K562 (cell line): ENCODE measurements around the gene C1QC. TPM values are rescaled to one million over a fixed set of nuclear protein-coding genes. Genes with fewer than 3 reads are reported as not detected.

Source experiments
- ATAC-seq: fragments of 200-7000 bp; cut with Tn5 transposase; 3 replicates; pipeline ENCODE4 v1.9.1; 2020; ENCODE audit warnings: moderate library complexity
- BruUV-seq: library from RNA; stranded (reverse); fragments of 400-500 nt; replicated peaks from 2 replicates; lab custom pipeline; 2021; lab: Mats Ljungman, UMichigan
- CTCF ChIA-PET: fragments of 300-600 bp; formaldehyde crosslinking; extraction: SDS; loops from one replicate; lab custom pipeline; 2021; ENCODE audit warnings: low intra/inter-chr PET ratio; lab: Yijun Ruan, JAX
- POLR2A ChIA-PET: fragments of 300-600, 350-650 bp; sonication (Branson Sonifier 250); formaldehyde crosslinking; extraction: SDS; loops from one replicate; lab custom pipeline; 2021; ENCODE audit warnings: antibody characterized with exemption, inconsistent platforms; lab: Yijun Ruan, JAX
- DNase-seq, 4 experiments: peaks; one replicate each; pipeline versions ENCODE4 v3.0.0 to v3.0.0-alpha.2; 2011 to 2018; ENCODE audit warnings: low spot score in 3 of 4, mixed read lengths in 3 of 4; ENCODE audit errors: extremely low read depth in 1 of 4
- FAIRE-seq: peaks from 2 replicates; lab custom pipeline; 2011; peaks lifted over from hg19 to GRCh38; lab: Jason Lieb, UNC
- H2AFZ ChIP-seq: 2 replicates; pipeline ENCODE4 v1.6.0; 2011; ENCODE audit warnings: low read depth, low read length, control low read depth, inconsistent platforms
- H3K27ac ChIP-seq: fragments of 200-600 bp; 3 replicates; pipeline ENCODE4 v1.8.0; 2011; ENCODE audit warnings: low read depth, mild to moderate bottlenecking, control low read depth, inconsistent platforms, low read length, moderate library complexity, mixed read lengths; ENCODE audit errors: extremely low read depth
- H3K27me3 ChIP-seq, 2 experiments: fragments of 300-600 bp in 1 of 2; 2 replicates in 1 of 2; 3 replicates in 1 of 2; pipeline versions ENCODE4 v1.6.0 to v1.8.0; 2011; ENCODE audit warnings: inconsistent platforms in 2 of 2, low read length in 2 of 2, mild to moderate bottlenecking in 1 of 2, mixed read lengths in 1 of 2, moderate library complexity in 1 of 2; ENCODE audit not compliant: control insufficient read depth in 2 of 2, insufficient read depth in 2 of 2
- H3K36me3 ChIP-seq: fragments of 300-600 bp; 3 replicates; pipeline ENCODE4 v1.8.0; 2011; ENCODE audit warnings: mild to moderate bottlenecking, low read length, inconsistent platforms; ENCODE audit not compliant: control insufficient read depth, insufficient read depth
- H3K4me1 ChIP-seq, 2 experiments: fragments of 200-600 bp in 1 of 2; replicated peaks in 1 of 2; 2 replicates in 1 of 2; 3 replicates in 1 of 2; pipeline versions ENCODE4 v1.5.1 to v1.8.0; 2011; ENCODE audit warnings: inconsistent platforms in 2 of 2, low read length in 2 of 2, mild to moderate bottlenecking in 1 of 2, mixed read lengths in 1 of 2, moderate library complexity in 1 of 2; ENCODE audit not compliant: control insufficient read depth in 2 of 2, insufficient read depth in 2 of 2
- H3K4me2 ChIP-seq: 2 replicates; pipeline ENCODE4 v1.6.1; 2011; ENCODE audit warnings: low read length, control low read depth, inconsistent platforms, mixed read lengths; ENCODE audit not compliant: insufficient read depth
- H3K4me3 ChIP-seq: fragments of 200-600 bp; sonication (generic), shearing (Covaris generic); 2 replicates; pipeline ENCODE4 v1.5.1; 2016; ENCODE audit warnings: control low read depth, inconsistent platforms
- H3K79me2 ChIP-seq: fragments of 200-600 bp; 3 replicates; pipeline ENCODE4 v1.8.0; 2011; ENCODE audit warnings: low read length, inconsistent platforms; ENCODE audit not compliant: control insufficient read depth, insufficient read depth
- H3K9ac ChIP-seq, 2 experiments: 2 replicates each; pipeline versions ENCODE4 v1.6.0 to v1.6.1; 2011; ENCODE audit warnings: low read depth in 2 of 2, low read length in 2 of 2, control low read depth in 1 of 2, inconsistent platforms in 1 of 2, mild to moderate bottlenecking in 1 of 2, mixed read lengths in 1 of 2; ENCODE audit not compliant: insufficient read depth in 1 of 2
- H3K9me1 ChIP-seq: one replicate; pipeline ENCODE4 v1.6.0; 2011; ENCODE audit warnings: inconsistent platforms, mild to moderate bottlenecking, low read length, moderate library complexity; ENCODE audit not compliant: control insufficient read depth, insufficient read depth
- H3K9me3 ChIP-seq: replicated peaks from 2 replicates; pipeline ENCODE4 v1.5.1; 2011; ENCODE audit warnings: low read depth, low read length, inconsistent platforms; ENCODE audit not compliant: control insufficient read depth, insufficient read depth
- H4K20me1 ChIP-seq: replicated peaks from 2 replicates; pipeline ENCODE4 v1.6.1; 2011; ENCODE audit warnings: low read length, inconsistent platforms, mixed read lengths; ENCODE audit not compliant: control insufficient read depth, insufficient read depth
- WGBS: fragments of 100-300 bp; shearing (Covaris generic); methylation state at CpG from one replicate; pipeline ENCODE4 v1.1.6; 2016; ENCODE audit warnings: low coverage, mixed read lengths; ENCODE audit not compliant: insufficient coverage; ENCODE audit errors: missing lambda C conversion rate; 5-methylcytosine and 5-hydroxymethylcytosine counted together
- in situ Hi-C: fragments of 300-500 bp; cut with MboI; formaldehyde crosslinking; loops from 4 replicates; pipeline ENCODE4 v1.15.0; 2018; ENCODE audit warnings: inconsistent platforms, mixed read lengths
- intact Hi-C: fragments of 100-400 bp; cut with micrococcal nuclease; formaldehyde crosslinking; loops from 2 replicates; pipeline ENCODE4 v1.14.2; 2022
- polyA plus RNA-seq, 8 experiments: library from polyadenylated mRNA; depleted of rRNA in 4 of 8; stranded (reverse) in 5 of 8; unstranded in 3 of 8; fragments of >200 nt; fragmentation: Nextera tagmentation in 2 of 8; fragmentation: Illumina TruSeq in 1 of 8; extraction: Ambion mirVana in 2 of 8; extraction: Trizol in 1 of 8; gene quantifications; 2 replicates each; pipeline versions ENCODE4 v1.2.1 to v1.2.3, GENCODE V29; 2011 to 2014; ENCODE audit warnings: inconsistent platforms in 1 of 8, missing spikeins in 1 of 8
- total RNA-seq, 7 experiments: library from RNA; depleted of rRNA in 6 of 7; stranded (reverse); fragments of >200 nt in 6 of 7; fragmentation: Illumina TruSeq in 2 of 7; extraction: Trizol in 2 of 7; gene quantifications; 2 replicates each; pipeline versions ENCODE4 v1.2.1 to v1.2.3, GENCODE V29; 2011 to 2021; ENCODE audit warnings: low replicate concordance in 1 of 7
- TF ChIP-seq, protein P1 (sequence below): fragments of 450-650 bp; formaldehyde crosslinking; conservative IDR thresholded peaks from 2 replicates; pipeline ENCODE4 v1.4.0; 2022; ENCODE audit warnings: mild to moderate bottlenecking, missing genetic modification characterization
- TF ChIP-seq, protein P2 (sequence below), 2 experiments: fragments of 450-650 bp in 1 of 2; IDR thresholded peaks; 2 replicates each; pipeline ENCODE4 v1.6.1; 2011 to 2017; ENCODE audit warnings: low read depth in 2 of 2, antibody characterized with exemption in 1 of 2, borderline replicate concordance in 1 of 2, low read length in 1 of 2, mild to moderate bottlenecking in 1 of 2, mixed read lengths in 1 of 2; ENCODE audit not compliant: control insufficient read depth in 1 of 2
- TF ChIP-seq, protein P3 (sequence below): fragments of 200-800 bp; sonication (Bioruptor generic); IDR thresholded peaks from 2 replicates; pipeline ENCODE4 v1.6.1; 2017; ENCODE audit warnings: missing genetic modification characterization, missing compliant biosample characterization

C1QC gene
- total and polyA plus RNA-seq, 9 of the 15 experiments (the other 6 are each of a cell fraction or from before 2014, with no cell fraction given) = 0.69 TPM; not detected in 8

DNA sequence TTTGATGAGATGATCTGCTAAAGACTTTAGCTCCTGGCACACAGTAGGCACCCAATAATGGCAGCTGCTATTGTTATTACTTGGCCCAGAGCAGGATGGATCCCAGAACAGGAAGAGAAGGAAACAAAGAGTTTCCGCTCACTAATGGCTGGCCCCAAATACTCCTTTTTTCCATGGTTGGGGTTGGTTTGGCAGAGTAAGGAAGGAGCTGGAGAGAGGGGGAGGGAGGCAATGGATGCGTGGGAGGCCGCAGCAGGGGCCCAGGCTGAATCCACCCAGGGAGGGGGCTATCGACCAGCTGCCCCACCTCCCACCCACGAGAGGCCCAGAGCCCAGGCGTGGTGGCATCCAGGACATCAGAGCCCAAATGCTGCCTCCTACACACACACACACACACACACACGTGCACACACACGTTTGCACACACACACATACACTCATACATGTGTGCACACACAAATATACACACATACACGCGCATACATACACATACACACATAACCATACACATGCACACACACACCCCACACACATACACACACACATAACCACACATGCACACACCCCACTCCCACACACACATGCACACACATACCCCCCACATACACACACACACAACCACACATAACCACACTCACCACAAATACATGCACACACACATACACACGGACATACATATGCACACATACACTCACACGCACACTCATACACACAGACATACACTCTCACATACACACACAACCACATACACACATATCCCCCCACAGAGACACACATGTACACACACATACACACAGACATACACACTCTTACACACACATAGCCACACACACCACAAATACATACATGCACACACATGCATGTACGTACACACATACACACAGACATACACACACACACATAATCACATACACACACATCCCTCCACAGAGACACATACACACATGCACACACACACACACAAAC is 34.8 kb downstream of the C1QC start (continued):
- TF ChIP-seq, protein P1, sequence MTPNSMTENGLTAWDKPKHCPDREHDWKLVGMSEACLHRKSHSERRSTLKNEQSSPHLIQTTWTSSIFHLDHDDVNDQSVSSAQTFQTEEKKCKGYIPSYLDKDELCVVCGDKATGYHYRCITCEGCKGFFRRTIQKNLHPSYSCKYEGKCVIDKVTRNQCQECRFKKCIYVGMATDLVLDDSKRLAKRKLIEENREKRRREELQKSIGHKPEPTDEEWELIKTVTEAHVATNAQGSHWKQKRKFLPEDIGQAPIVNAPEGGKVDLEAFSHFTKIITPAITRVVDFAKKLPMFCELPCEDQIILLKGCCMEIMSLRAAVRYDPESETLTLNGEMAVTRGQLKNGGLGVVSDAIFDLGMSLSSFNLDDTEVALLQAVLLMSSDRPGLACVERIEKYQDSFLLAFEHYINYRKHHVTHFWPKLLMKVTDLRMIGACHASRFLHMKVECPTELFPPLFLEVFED (CRISPR knock-in tag) = 0 out of 2 replicates have a peak, but pooled peaks have one; percentile 32
- TF ChIP-seq, protein P2, sequence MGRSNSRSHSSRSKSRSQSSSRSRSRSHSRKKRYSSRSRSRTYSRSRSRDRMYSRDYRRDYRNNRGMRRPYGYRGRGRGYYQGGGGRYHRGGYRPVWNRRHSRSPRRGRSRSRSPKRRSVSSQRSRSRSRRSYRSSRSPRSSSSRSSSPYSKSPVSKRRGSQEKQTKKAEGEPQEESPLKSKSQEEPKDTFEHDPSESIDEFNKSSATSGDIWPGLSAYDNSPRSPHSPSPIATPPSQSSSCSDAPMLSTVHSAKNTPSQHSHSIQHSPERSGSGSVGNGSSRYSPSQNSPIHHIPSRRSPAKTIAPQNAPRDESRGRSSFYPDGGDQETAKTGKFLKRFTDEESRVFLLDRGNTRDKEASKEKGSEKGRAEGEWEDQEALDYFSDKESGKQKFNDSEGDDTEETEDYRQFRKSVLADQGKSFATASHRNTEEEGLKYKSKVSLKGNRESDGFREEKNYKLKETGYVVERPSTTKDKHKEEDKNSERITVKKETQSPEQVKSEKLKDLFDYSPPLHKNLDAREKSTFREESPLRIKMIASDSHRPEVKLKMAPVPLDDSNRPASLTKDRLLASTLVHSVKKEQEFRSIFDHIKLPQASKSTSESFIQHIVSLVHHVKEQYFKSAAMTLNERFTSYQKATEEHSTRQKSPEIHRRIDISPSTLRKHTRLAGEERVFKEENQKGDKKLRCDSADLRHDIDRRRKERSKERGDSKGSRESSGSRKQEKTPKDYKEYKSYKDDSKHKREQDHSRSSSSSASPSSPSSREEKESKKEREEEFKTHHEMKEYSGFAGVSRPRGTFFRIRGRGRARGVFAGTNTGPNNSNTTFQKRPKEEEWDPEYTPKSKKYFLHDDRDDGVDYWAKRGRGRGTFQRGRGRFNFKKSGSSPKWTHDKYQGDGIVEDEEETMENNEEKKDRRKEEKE (IDR thresholded peaks at IDR 0.05; ENCODE audit: borderline replicate concordance in 1 of 2, control insufficient read depth in 1 of 2, low read depth in 2 of 2, low read length in 1 of 2) = 0 out of 4 replicates have a peak, but pooled peaks of 1 of the 2 experiments have one; percentile 40

DNA sequence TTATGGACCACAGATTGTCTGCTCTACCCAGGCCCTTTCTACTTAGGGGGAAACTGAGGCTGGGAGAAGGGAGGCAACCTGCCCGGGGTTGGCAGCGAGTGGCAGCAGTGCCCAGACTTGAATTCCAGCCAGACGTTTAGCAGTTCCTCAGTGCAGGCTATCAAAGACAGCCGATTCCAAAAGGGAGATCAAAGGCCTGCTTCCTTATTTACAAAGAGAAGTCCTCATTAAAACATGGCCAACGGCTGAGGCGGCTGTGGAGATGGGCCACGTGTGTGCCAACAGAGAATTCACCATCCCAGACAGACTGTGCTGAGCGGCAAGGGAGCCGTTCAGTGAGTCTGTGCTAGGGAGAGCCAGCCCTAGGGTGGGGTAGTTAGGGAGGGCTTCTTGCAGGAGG is 37.3 kb downstream of the C1QC start:
- Histone ChIP-seq H3K9ac (no peak overlapping the region), H3K4me2 (no peak overlapping the region), H4K20me1 (peaks cover 18% of the 10 kb centered on the region), H3K9me3 (no peaks in the 10 kb centered on the region; the same call in 1 of the 2 replicates), H2AFZ (no peak overlapping the region), H3K36me3 (no peaks in the 10 kb centered on the region; the same call in 2 of the 3 replicates), H3K79me2 (no peaks in the 10 kb centered on the region), H3K27ac (no peak overlapping the region), H3K4me3 (no peak overlapping the region), H3K4me1 (peaks cover 0 to 11% of the 10 kb centered on the region in 2 experiments; a peak in 1 of 5 replicates), H3K27me3 (peaks cover 19 to 64% of the 10 kb centered on the region in 2 experiments; a peak in 4 of 5 replicates), H3K9me1 (no peaks in the 10 kb centered on the region)
- DNase-seq = no peak
- in situ Hi-C loops (no loop called here), intact Hi-C loops (no loop called here)
- FAIRE-seq = no peak
- POLR2A ChIA-PET = no interaction called here
- ATAC-seq = no peak
- no TSS peak for BruUV-seq
- 2% methylated on average over 9 of the region's 9 CpGs for WGBS
- CTCF ChIA-PET = no interaction called here
- TF ChIP-seq, protein P3, sequence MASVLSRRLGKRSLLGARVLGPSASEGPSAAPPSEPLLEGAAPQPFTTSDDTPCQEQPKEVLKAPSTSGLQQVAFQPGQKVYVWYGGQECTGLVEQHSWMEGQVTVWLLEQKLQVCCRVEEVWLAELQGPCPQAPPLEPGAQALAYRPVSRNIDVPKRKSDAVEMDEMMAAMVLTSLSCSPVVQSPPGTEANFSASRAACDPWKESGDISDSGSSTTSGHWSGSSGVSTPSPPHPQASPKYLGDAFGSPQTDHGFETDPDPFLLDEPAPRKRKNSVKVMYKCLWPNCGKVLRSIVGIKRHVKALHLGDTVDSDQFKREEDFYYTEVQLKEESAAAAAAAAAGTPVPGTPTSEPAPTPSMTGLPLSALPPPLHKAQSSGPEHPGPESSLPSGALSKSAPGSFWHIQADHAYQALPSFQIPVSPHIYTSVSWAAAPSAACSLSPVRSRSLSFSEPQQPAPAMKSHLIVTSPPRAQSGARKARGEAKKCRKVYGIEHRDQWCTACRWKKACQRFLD (CRISPR knock-in tag) = no peak
